ENCODE measurements around the gene FOXO3B.
A peak's percentile ranks its signal among the peaks of the same experiment; 100 is the strongest.
"Not testable (repeated sequence)": the region's sequence is repeated elsewhere in the genome, so short reads cannot be mapped to it uniquely, and the experiment has no call there.

GRCh38 chr17:18635773-18636172 is 46.3 kb downstream of the FOXO3B start:
- TF ChIP-seq YY1 (IDR thresholded peaks at IDR 0.05; ENCODE audit: low read depth); EP300 (IDR thresholded peaks at IDR 0.05; ENCODE audit: borderline replicate concordance); TAF1 (IDR thresholded peaks at IDR 0.05; ENCODE audit: low read depth); CEBPB (IDR thresholded peaks at IDR 0.05); RAD21 (IDR thresholded peaks at IDR 0.05; ENCODE audit: low read depth); TEAD4 (IDR thresholded peaks at IDR 0.05): not testable (repeated sequence)
- 0 out of 2 replicates have a peak, but pooled peaks have one; percentile 8 for TF ChIP-seq REST (IDR thresholded peaks at IDR 0.05; ENCODE audit: low read depth)
- TF ChIP-seq, protein P1, sequence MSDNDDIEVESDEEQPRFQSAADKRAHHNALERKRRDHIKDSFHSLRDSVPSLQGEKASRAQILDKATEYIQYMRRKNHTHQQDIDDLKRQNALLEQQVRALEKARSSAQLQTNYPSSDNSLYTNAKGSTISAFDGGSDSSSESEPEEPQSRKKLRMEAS (IDR thresholded peaks at IDR 0.05), result not testable (repeated sequence)

Measured in Ishikawa (cell line).